PC-9 (cell line): ENCODE data around the gene C1orf146. TPM values are rescaled to one million over a fixed set of nuclear protein-coding genes. Genes with fewer than 3 reads are reported as not detected.

Experiments
- Bru-seq: library from RNA; stranded (reverse); fragments of 400-500 nt; gene quantifications from one replicate; lab custom pipeline; 2021; lab: Mats Ljungman, UMichigan
- BruChase-seq, 2 experiments: library from RNA; stranded (reverse); fragments of 400-500 nt; gene quantifications; one replicate each; lab custom pipeline; 2021; lab: Mats Ljungman, UMichigan
- BruUV-seq: library from RNA; stranded (reverse); fragments of 400-500 nt; replicated peaks from 2 replicates; lab custom pipeline; 2021; lab: Mats Ljungman, UMichigan
- CTCF ChIA-PET: fragments of 300-600 bp; sonication (Branson Sonifier 250); formaldehyde crosslinking; loops from one replicate; lab custom pipeline; 2022; ENCODE audit warnings: antibody characterized with exemption; lab: Charles Lee
- POLR2A ChIA-PET: fragments of 300-600 bp; sonication (Branson Sonifier 250); formaldehyde crosslinking; loops from one replicate; lab custom pipeline; 2022; ENCODE audit warnings: antibody characterized with exemption; ENCODE audit not compliant: unreplicated experiment; lab: Charles Lee
- DNase-seq, 2 experiments: peaks; one replicate each; pipeline versions ENCODE4 v3.0.0 to v3.0.0-alpha.2; 2015 to 2022; ENCODE audit warnings: mixed read lengths in 1 of 2
- H2AFZ ChIP-seq: fragments of 200-600 bp; sonication (generic); 2 replicates; pipeline ENCODE4 v1.8.1; 2017; ENCODE audit warnings: antibody characterized with exemption
- H3F3A ChIP-seq: fragments of 200-600 bp; sonication (generic); 2 replicates; pipeline ENCODE4 v1.8.1; 2017; ENCODE audit warnings: antibody characterized with exemption, mild to moderate bottlenecking, low read depth; ENCODE audit not compliant: insufficient read depth
- H3K27ac ChIP-seq: fragments of 200-600 bp; sonication (generic); 2 replicates; pipeline ENCODE4 v1.6.1; 2016; ENCODE audit warnings: mixed run types
- H3K27me3 ChIP-seq: fragments of 200-600 bp; sonication (generic); 2 replicates; pipeline ENCODE4 v1.6.1; 2016; ENCODE audit warnings: low read depth, mixed run types; ENCODE audit not compliant: insufficient read depth
- H3K36me3 ChIP-seq: fragments of 200-600 bp; sonication (generic); 2 replicates; pipeline ENCODE4 v1.6.1; 2016; ENCODE audit warnings: low read depth, mixed run types
- H3K4me1 ChIP-seq: fragments of 200-600 bp; sonication (generic); replicated peaks from 2 replicates; pipeline ENCODE4 v1.6.1; 2016; ENCODE audit warnings: mixed run types; ENCODE audit not compliant: insufficient read depth
- H3K4me2 ChIP-seq: fragments of 200-600 bp; sonication (generic); 2 replicates; pipeline ENCODE4 v1.6.1; 2017; ENCODE audit warnings: mixed run types
- H3K4me3 ChIP-seq: fragments of 200-600 bp; sonication (generic); 2 replicates; pipeline ENCODE4 v1.6.1; 2016; ENCODE audit warnings: mixed run types
- H3K79me2 ChIP-seq: fragments of 200-600 bp; sonication (generic); 2 replicates; pipeline ENCODE4 v1.6.1; 2017; ENCODE audit warnings: low read depth, mixed run types
- H3K9me2 ChIP-seq: fragments of 200-600 bp; sonication (generic); 2 replicates; pipeline ENCODE4 v1.8.1; 2017; ENCODE audit warnings: mild to moderate bottlenecking; ENCODE audit not compliant: insufficient read depth
- H3K9me3 ChIP-seq: fragments of 200-600 bp; sonication (generic); 2 replicates; pipeline ENCODE4 v1.8.1; 2016; ENCODE audit warnings: low read depth; ENCODE audit not compliant: insufficient read depth
- H4K20me1 ChIP-seq: fragments of 200-600 bp; sonication (generic); 2 replicates; pipeline ENCODE4 v1.8.1; 2017; ENCODE audit not compliant: insufficient read depth
- CTCF ChIP-seq: fragments of 200-600 bp; sonication (generic); conservative IDR thresholded peaks from 2 replicates; pipeline ENCODE4 v1.6.1; 2017; ENCODE audit warnings: mixed run types, antibody characterized with exemption, mild to moderate bottlenecking, moderate library complexity
- EZH2 ChIP-seq: fragments of 200-600 bp; sonication (generic); IDR thresholded peaks from 2 replicates; pipeline ENCODE4 v1.8.0; 2017; ENCODE audit warnings: antibody characterized with exemption, low read depth
- intact Hi-C: fragments of 100-400 bp; cut with micrococcal nuclease; formaldehyde crosslinking; loops from one replicate; pipeline ENCODE4 v1.10.0; 2022; ENCODE audit not compliant: unreplicated experiment
- long read RNA-seq: library from polyadenylated mRNA; stranded (forward); transcript quantifications from one replicate; pipeline ENCODE4 v2.0.0, GENCODE V29; 2022
- total RNA-seq: library from RNA; stranded (reverse); gene quantifications from 2 replicates; pipeline ENCODE4 v1.2.3, GENCODE V29; 2021

Gene C1orf146
- total RNA-seq (not detected in 2 replicates), Bru-seq, nascent RNA (not detected), BruChase-seq, experiment 1, labeled RNA remaining after a 2-hour chase (percentile 7 among the genes with signal in this experiment), BruChase-seq, experiment 2, labeled RNA remaining after a 6-hour chase (not detected)
- long read RNA-seq: 0 reads

GRCh38 chr1:92217721-92218120 lies at the start of gene C1orf146:
Gene C1orf146, plus strand, starts transcription at chr1:92217915. Its CDS starts 13,506 bp downstream, at chr1:92231421.
- no peak within 1 kb of the TSS for H3K4me3 ChIP-seq
- DNase-seq: no peak
- no peaks in the 10 kb centered on the region; the same call in 1 of the 2 replicates for H4K20me1 ChIP-seq
- no peaks in the 10 kb centered on the region for H3K4me1 ChIP-seq
- no peaks in the 10 kb centered on the region for H3K9me3 ChIP-seq
- no TSS peak for BruUV-seq
- H3K4me2 ChIP-seq: no peak within 1 kb of the TSS
- ChIA-PET CTCF (no interaction called here), POLR2A (no interaction called here)
- H2AFZ ChIP-seq: 0 out of 2 replicates have a peak within 1 kb of the TSS, but pooled peaks have one; percentile 5
- no peak for TF ChIP-seq EZH2
- TF ChIP-seq CTCF: no peak
- no peaks in the 10 kb centered on the region for H3F3A ChIP-seq
- H3K36me3 ChIP-seq: no peaks in the 10 kb centered on the region
- no peaks in the 10 kb centered on the region for H3K79me2 ChIP-seq
- intact Hi-C loops: no loop called here
- H3K27ac ChIP-seq: no peak within 1 kb of the TSS
- H3K27me3 ChIP-seq: no peaks in the 10 kb centered on the region
- no peaks in the 10 kb centered on the region for H3K9me2 ChIP-seq

- Histone ChIP-seq H3K27me3 (no peaks in the 10 kb centered on the region), H3K9me3 (no peaks in the 10 kb centered on the region), H3K4me2 (no peak overlapping the region), H3K4me3 (no peak overlapping the region), H3K79me2 (no peaks in the 10 kb centered on the region), H3F3A (no peaks in the 10 kb centered on the region), H3K4me1 (no peaks in the 10 kb centered on the region), H4K20me1 (no peaks in the 10 kb centered on the region), H3K36me3 (no peaks in the 10 kb centered on the region), H3K9me2 (no peaks in the 10 kb centered on the region), H3K27ac (no peak overlapping the region), H2AFZ (no peak overlapping the region)
- ChIA-PET CTCF (no interaction called here), POLR2A (no interaction called here)
- DNase-seq: no peak
- intact Hi-C loops: no loop called here
- TF ChIP-seq EZH2 (no peak), CTCF (no peak)
- BruUV-seq: no TSS peak
Observed at GRCh38 chr1:92168657-92169056, 49.1 kb upstream of the C1orf146 start.

- intact Hi-C loops: no loop called here
- Histone ChIP-seq H3K4me2 (no peak overlapping the region), H3K27me3 (no peaks in the 10 kb centered on the region), H3K4me3 (no peak overlapping the region), H3K4me1 (no peaks in the 10 kb centered on the region), H3K36me3 (no peaks in the 10 kb centered on the region), H3K27ac (no peak overlapping the region), H3K9me3 (no peaks in the 10 kb centered on the region), H3K9me2 (no peaks in the 10 kb centered on the region), H4K20me1 (no peaks in the 10 kb centered on the region), H2AFZ (no peak overlapping the region), H3K79me2 (no peaks in the 10 kb centered on the region), H3F3A (no peaks in the 10 kb centered on the region)
- ChIA-PET CTCF (no interaction called here), POLR2A (no interaction called here)
- no peak for TF ChIP-seq CTCF
- TF ChIP-seq EZH2: no peak
- no TSS peak for BruUV-seq
- DNase-seq: no peak
Observed at GRCh38 chr1:92169214-92170005, 48.3 kb upstream of the C1orf146 start.
